Hematopoietic multipotent progenitor cell treated with erythropoietin and hydrocortisone succinate and interleukin-3 and kit ligand, for 4 days (in vitro differentiated cells): Measurements from ENCODE around the gene CNDP1.
"Not testable (repeated sequence)": the region's sequence is repeated elsewhere in the genome, so short reads cannot be mapped to it uniquely, and the experiment has no call there.

Source experiments
- DNase-seq: peaks from one replicate; pipeline ENCODE4 v3.0.0-alpha.2; 2015

Gene CNDP1, protein sequence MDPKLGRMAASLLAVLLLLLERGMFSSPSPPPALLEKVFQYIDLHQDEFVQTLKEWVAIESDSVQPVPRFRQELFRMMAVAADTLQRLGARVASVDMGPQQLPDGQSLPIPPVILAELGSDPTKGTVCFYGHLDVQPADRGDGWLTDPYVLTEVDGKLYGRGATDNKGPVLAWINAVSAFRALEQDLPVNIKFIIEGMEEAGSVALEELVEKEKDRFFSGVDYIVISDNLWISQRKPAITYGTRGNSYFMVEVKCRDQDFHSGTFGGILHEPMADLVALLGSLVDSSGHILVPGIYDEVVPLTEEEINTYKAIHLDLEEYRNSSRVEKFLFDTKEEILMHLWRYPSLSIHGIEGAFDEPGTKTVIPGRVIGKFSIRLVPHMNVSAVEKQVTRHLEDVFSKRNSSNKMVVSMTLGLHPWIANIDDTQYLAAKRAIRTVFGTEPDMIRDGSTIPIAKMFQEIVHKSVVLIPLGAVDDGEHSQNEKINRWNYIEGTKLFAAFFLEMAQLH

DNA sequence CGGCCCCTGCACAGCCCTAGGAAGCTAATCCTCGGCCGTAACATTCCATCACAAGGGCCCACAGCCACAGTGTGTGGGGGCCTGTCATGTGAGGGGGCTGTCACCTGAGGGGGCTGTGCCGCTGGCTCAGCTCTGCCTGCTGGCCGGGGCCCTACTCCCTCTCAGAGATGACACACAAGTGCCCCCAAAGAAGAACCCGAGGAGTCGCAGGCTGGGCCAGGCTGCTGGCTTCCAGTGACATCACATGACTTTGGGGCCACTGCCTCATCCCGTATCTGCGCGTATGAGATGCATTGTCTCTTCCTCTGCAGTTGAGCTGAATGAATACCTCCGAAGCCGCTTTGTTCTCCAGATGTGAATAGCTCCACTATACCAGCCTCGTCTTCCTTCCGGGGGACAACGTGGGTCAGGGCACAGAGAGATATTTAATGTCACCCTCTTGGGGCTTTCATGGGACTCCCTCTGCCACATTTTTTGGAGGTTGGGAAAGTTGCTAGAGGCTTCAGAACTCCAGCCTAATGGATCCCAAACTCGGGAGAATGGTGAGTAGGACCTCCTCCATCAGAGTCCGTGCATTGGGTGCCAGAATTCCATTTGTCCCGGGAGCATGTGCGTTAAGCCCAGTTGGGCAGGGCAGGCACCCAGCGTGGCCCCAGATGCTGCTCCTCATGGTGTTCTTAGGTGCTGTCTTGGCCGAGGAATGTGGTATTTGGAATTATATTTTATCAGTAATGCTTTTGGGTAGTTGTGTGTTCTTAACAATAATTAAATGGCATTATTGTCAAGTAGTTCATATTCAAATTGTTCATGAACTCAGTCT is at the start of gene CNDP1:
Gene CNDP1, plus strand, starts transcription at position 351 of the 820 bp plus-strand sequence. Its CDS starts 168 bp downstream, at position 519.
- DNase-seq: no peak

DNA sequence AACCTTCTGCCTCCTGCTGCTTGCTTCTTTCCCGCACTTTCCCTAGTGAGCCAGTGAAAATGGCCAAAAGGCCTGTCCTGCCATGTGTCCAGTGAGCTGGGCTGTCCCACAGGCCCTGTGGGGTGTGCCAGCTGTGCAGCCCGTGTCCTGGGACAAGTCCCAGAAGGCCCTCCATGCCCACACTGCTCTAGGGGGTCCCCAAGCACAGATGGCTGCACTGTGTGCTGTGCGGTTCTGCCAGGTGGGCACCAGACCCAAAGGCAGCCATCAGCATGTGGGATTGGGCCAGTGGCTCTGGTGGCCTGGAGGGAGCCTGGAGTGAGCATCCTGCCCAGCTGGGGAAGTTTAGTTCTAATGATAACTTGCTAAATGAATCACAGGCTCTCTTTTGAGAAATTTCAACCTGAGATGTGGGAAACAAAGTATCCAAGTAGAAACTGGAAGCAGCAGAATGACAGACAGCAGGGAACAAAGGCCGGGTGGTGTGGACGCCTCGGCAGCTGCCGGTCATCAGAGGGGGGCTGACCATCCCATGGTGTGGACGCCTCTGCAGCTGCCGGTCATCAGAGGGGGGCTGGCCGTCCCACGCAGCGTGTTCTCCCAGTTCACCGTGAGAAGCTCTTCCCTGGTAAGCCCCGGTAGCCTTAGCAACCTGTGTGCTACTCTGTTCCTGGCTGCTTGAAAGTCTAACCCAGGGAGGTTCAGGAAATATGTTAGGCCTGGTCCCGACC is 48.0 kb upstream of the CNDP1 start:
- no peak for DNase-seq

DNA sequence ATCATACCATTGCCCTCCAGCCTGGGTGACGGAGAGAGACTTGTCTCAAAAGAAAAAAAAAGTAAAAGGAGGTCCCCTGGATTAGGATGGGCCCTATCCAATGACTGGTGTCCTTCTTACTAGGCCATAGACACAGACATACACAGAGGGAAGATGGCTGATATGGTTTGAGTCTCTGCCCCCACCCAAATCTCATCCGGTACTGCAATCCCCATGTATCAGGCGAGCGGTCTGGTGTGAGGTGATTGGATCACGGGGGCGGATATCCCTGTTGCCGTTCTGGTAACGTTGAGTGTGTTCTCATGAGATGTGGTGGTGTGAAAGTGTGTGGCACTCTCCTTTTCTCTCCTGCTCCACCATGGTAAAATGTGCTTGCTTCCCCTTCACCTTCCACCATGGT is 45.9 kb upstream of the CNDP1 start:
- DNase-seq: no peak

DNA sequence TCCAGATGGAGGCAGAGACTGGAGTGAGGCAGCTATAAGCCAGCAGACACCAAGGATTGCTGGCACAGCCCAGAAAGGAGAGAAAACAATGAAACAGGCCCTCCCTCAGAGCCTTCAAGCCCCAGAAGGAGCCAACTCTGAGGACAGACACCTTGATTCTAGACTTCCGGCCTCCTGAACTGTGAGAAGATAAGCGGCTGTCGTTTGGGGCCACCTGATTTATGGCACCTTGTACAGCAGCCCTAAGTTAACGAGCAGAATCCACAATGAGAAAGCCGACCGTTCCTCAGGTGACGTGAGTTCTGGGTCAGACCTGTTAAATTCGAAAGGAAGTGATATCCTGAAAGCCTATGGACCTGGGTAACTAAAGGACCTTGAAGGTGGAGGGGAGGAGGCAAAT is 45.4 kb upstream of the CNDP1 start:
- no peak for DNase-seq

DNA sequence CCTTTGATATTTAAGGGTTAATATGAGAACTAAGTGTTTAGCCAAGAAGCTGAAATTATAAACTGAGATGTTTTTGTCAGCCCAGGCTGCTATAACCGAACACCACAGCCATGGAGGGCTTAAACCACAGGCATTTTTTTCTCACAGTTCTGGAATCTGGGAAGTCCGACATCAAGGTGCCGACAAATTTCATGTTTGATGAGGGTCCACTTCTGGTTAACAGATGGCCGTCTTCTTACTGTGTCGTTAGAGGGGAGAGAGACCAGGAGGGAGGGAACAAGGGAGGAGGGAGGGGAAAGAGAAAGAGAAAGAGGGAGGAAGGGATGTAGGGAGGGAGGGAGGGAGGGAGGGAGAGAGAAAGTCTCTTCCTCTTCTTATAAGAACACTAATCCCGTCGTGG is 44.6 kb upstream of the CNDP1 start:
- no peak for DNase-seq

DNA sequence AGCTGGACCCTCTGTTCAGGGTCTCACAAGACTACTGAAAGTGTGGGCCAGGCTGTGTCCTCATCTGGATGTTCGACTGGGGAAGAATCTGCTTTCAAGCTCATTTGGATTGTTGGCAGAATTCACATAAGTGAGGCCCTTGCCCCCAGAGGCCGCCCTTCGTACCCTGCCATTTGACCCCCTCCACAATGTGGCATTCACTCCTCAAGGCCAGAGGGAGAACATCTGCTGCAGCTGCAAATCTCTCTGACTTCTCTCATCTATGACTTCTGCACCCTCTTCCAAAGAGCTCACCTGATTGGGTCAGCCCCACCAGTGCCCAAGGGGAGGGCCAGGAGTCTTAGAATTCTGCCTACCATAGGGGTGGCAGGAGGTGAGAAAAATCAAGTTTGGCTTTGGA is 42.0 kb upstream of the CNDP1 start:
- no peak for DNase-seq

DNA sequence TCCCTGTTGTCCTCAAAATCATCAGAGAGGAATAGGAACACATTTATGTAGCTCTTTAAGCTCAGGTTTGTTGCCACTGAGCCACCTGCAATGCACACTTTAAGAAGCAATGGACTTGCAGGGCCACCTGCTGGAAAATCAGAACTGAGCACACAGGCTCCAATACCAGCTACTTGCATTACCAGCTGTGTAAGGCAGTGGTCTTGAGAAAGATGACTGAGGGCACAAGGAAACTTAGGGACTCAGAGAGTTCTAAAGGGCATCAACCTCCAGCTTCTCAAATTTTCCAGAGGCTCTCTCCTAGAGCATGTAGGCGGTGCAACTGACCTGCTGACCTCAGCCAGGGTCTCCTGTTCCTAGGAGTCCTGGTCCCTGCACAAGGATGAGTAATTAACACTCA is 40.6 kb upstream of the CNDP1 start:
- DNase-seq: peak; percentile 80

DNA sequence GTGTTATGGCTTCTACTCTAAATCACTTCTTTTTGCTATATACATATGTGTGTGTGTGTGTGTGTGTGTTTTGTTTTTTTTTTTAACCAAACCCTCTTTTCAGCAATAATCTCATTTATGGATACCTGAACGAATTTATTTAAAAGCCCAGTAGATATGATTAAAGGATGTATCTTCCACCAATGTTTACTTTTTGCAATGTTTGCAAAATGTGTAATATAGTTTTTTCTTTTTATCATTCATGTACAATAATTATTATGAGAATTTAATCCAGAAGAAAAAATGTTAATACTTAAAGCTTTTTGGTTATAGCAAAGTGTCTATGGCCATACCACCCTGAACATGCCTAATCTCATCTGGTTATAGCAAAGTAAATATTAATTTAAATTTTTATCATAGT is 39.8 kb upstream of the CNDP1 start:
- no peak for DNase-seq

DNA sequence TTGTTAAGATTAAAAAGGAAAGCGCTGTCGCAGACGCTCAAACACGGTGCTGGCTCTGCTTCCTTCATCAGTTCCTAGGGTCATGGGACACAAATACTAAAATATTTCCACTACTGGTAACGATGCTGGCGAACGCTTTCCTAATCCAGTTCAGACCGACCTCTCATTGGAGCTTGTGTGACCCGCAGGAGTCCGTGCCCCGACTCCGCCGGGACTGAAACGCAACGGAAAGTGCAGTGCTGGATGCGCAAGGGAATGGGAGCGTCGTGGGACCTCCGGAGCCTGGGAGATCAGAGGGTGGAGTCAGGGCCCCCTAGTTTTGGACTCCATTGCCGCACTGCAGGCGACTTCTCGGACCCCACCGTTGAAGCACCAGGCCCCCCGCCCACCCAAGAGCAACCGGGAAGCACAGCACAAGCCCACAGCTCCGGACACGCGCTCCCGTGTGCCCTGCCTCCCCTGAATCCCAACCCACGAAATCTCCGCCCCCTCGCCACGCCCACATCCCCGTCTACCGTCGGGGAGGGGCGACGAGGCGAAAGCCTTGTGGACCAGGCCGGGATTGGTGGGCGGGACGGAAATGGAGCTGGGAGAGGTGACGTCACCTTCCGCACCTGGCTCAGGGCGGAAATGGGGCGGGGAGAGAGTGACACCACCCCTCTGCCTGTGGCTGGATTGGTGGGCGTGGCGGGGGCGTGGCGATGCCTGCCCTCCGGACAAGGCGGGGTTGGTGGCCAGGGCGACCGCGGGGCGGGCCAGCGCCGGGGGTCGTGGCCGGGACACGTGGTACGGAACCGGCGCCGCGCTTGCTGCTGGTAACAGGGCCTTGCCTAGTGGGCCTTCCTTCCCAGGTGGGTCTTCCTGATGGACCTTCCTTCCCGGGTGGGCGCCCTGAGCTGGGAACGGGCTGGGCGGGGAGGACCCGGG is 38.5 kb upstream of the CNDP1 start, which contains the start of gene CNDP2:
Gene CNDP2, plus strand, starts transcription at position 783 of the 927 bp plus-strand sequence. CDS start 3,611 bp downstream, outside the sequence.
- DNase-seq: peak; percentile 99

DNA sequence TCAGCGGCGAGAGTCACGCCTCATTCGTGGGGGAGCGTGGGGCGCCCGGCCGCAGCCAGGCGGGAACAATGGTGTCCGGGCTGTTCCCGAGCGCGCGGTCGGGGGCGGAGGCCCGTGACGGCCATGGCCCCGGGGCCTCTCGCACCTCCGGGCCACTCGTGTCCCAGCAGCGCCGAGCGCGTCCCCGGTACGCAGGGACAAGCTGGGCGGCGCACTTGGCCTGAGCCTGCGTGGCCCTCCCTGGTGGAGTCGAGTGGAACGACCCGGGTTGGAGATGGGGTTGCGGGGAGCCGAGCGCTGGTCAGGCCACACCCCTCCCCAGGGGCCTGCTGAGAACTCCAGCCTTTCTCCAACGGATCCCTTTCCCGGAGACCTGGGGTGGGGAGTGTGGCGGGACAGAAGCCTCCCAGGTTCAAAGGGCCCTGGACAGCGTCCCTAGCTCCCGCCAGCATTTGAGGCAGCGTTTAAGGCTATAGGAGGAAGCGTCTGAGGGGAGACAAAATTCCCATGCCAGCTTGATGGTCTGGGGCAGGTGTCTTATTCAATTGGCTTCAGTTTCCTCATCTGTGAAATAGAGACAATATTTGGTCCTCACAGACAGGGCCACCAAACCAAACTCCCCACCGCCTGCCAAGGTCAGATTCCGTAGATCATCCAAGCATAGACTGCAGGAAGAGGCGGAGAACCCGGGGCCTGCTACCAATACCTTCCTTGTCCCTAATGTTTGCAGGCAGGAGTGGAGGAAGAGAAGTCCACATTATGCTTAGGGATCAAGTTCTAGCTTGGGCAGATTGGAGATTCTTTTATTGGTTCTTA is 37.6 kb upstream of the CNDP1 start:
- DNase-seq: peak; percentile 81

DNA sequence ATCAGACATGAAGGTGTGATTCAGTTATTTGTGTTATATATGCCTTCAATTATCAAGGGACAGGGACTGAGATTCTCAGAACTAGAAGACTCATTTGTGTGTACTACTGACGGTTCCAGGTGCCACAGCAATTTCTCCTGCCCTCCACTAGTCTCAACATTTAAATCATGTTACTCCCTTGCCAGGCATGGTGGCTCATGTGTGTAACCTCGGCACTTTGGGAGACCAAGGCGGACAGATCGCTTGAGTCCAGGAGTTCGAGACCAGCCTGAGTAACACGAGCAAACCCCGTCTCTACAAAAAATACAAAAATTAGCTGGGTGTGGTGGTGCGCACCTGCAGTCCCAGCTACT is 37.0 kb upstream of the CNDP1 start:
- peak; percentile 30 for DNase-seq

DNA sequence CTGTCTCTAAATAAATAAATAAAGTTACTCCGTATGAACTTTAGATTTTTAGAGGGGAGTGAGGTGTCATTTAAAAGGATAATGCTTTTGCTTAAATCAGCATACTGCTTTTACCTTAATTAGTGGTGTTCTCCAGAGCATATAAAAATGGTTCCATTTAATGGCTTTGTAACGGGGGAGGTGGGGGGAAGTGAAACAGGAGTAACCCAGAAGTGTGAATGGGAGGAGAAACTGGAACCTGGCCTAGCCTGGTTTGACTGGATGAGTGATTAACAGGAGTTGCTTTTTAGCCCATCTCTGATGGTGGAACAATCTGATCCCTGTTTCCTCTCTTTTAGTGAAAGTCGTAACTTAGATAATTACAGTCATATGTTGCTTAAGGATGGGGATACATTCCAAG is 36.5 kb upstream of the CNDP1 start:
- DNase-seq: no peak

DNA sequence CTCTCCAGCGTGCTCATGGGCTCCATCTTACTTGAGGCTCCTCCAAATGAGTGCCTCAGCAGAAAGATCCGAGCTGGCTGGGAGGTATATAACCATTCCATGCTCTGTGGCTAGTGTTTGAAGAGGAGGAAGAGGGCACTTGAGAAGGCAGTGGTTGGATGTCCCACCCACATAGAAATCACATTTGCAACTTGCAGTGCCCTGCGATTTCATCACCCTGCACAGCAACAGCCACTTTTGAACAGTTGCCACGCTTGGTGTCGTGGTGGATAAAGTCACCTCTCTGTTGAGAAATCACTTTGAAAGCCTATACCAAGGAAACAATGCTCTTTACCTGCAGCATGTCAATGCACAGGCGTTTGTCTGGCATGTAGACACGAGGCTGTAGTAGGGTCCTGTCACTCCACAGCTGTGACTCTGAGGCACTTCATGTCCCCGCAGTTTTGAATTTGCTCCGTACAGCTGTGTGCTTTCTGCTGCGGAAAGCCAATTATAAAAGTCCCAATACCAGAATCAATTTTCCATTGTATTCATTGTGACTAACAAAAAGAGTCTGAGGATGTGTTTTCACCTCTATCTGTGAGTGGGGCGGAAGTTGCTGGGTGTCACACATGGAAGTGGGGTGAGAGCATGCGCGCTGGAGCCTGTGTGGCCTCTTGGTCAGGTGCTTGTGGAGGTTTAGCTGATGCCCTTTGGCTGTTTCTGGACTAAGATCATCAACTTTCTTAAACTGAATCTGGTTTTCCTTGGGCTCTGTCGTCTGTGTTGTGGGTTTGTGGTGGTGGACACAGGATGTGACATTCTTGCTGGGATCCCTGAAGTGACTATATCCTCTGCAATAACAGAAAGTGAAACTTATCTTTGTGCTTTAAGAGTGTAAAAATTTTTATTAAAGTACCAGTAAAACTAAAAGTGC is 35.3 kb upstream of the CNDP1 start:
- DNase-seq: peak; percentile 76

DNA sequence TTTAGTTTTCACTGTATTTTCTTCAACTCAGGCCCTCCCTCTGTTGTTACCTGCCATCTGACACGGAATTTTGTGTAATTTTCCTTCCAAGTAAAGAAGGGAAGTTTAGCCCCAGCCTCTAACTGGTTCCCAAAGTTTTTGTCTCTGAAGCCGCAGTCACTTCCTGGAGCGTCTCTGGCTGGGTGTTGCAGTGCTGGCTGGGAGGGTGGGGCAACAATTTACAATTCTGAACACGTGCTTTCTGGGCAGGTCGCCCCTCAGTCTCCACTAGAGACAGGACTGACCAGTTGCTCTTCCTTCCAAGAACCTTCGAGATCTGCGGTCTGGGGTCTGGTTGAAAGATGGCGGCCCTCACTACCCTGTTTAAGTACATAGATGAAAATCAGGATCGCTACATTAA is 34.7 kb upstream of the CNDP1 start:
- DNase-seq: peak; percentile 86

DNA sequence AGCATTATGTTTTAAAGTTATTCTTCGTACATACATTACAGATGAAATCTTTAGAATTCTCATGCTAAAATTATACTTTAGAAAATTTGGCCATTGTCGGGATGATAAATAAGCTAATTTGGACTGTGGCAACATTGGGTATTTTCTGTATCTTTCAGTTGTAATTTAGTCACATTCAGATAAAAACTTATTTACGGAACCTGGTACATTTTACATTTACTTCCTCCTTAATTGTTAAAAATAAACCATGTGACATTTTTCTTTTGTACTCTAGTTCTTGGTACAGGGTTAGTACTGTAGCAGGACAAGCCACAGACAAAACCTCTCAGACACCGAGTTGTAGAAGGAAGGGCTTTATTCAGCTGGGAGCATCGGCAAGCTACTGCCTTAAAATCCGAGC is 33.9 kb upstream of the CNDP1 start:
- DNase-seq: no peak

DNA sequence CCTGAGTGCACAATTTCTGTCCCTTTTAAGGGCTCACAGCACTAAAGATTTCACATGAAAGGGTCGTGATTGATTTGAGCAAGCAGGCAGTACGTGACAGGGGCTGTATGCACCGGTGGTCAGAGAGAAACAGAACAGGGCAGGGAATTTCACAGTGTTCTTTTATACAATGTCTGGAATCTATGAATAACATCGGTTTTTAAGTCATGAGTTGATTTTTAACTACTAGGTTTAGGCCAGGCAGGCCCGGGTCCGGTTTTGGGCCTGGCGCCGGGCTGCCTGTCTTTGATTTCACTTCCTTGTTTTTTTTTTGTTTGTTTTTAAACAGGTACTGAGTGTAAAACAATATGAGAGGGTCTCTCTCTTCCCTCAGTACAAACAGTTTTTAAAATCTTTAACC is 33.5 kb upstream of the CNDP1 start:
- not testable (repeated sequence) for DNase-seq

DNA sequence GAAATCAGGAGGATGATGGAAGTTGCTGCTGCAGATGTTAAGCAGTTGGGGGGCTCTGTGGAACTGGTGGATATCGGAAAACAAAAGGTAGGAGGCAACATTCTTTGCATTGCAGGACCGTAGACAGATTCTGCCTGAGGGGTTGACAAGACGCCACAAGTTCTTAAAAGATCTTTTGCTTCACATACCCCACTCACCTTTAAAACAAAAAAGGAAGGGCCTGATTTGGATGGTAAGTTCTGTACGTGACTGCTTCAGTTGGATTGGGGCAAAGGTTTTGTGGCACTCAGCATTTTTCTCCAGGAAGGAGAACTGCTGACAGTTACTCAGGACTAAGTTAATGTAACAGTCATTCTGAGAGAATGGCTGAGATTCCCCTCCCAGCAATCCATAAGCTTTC is 32.9 kb upstream of the CNDP1 start:
- DNase-seq: no peak

DNA sequence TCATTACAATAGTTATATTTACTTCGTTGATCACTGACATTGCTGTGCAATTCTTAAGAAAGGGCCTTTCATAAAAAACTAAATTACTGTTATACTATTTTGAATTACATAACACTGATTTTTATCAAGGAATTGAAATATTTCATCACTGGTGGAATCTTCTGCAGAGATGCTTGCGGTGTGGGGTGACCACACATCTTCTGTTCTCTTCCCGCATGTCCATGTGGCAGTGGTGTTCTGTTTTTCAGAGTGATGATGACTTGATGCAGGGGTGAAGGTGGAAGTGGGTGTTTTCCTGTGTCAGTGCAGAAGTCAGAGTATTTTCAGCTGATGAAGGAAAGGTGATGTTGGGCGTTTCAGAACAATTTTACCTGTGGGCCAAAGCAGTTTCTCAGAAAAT is 31.2 kb upstream of the CNDP1 start:
- peak; percentile 63 for DNase-seq

DNA sequence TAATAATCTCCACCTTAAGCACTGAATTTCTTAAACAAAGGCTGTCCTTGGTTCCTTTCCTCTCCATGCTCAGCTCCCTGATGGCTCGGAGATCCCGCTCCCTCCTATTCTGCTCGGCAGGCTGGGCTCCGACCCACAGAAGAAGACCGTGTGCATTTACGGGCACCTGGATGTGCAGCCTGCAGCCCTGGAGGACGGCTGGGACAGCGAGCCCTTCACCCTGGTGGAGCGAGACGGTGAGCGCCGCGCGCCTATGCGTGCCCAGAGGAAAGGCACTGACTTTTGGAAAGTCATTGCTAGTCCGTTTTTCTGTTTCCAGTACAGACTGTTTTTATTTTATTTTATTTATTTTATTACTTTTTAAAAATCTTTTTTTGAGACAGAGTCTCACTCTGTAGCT is 28.5 kb upstream of the CNDP1 start:
- no peak for DNase-seq

DNA sequence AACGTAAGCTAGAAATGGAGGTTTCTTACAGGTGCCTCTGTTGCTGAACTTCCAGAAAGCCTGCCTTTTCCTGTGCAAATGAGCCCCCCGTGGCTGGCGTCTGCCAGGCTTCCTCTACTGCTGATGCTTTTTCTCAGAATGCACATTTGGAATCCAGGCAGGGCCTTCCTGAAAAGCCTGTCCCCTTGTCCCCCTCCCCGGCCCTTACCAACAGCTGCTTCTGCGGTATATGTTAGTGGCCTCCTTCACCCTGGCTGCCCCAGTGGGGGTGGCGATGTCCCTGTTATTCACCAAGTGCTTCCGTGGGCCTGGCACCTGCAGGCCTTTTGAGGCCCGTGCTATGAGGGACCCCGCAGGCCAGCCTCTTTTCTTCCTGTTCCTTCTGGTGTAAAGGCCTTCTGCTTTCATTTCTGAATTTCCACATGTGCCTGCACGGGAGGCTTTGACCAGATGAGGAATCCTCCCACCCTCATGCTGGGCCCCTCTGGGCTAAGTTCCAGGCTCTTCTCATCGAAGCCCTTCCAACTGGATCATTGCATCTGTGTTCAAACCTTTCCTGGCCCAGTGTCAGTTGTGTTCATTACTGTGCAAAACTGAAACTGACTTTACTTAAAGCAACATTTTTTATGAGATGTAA is 27.7 kb upstream of the CNDP1 start:
- peak; percentile 24 for DNase-seq
